Ishikawa (cell line): ENCODE results near the gene ANO4.

Source experiments
- CEBPB ChIP-seq: IDR thresholded peaks from 2 replicates; pipeline ENCODE4 v1.6.1; 2012
- CREB1 ChIP-seq: IDR thresholded peaks from 2 replicates; pipeline ENCODE4 v1.6.1; 2012; ENCODE audit warnings: low read depth
- EGR1 ChIP-seq: IDR thresholded peaks from 2 replicates; pipeline ENCODE4 v1.6.1; 2012
- EP300 ChIP-seq: IDR thresholded peaks from 2 replicates; pipeline ENCODE4 v1.6.1; 2012; ENCODE audit warnings: borderline replicate concordance
- FOXM1 ChIP-seq: IDR thresholded peaks from 2 replicates; pipeline ENCODE4 v1.6.1; 2012; ENCODE audit warnings: low read depth, borderline replicate concordance
- MAX ChIP-seq: IDR thresholded peaks from 2 replicates; pipeline ENCODE4 v1.6.1; 2012
- NFIC ChIP-seq: IDR thresholded peaks from 2 replicates; pipeline ENCODE4 v1.6.1; 2012
- RAD21 ChIP-seq: IDR thresholded peaks from 2 replicates; pipeline ENCODE4 v1.6.1; 2012; ENCODE audit warnings: low read depth
- REST ChIP-seq: IDR thresholded peaks from 2 replicates; pipeline ENCODE4 v1.6.1; 2012; ENCODE audit warnings: low read depth, mild to moderate bottlenecking
- TAF1 ChIP-seq: IDR thresholded peaks from 2 replicates; pipeline ENCODE4 v1.6.1; 2012; ENCODE audit warnings: low read depth, mild to moderate bottlenecking
- TCF12 ChIP-seq: IDR thresholded peaks from 2 replicates; pipeline ENCODE4 v1.6.1; 2012; ENCODE audit warnings: low read depth
- TEAD4 ChIP-seq: IDR thresholded peaks from 2 replicates; pipeline ENCODE4 v1.6.1; 2012
- USF1 ChIP-seq: IDR thresholded peaks from 2 replicates; pipeline ENCODE4 v1.6.1; 2012
- YY1 ChIP-seq: IDR thresholded peaks from 2 replicates; pipeline ENCODE4 v1.6.1; 2012; ENCODE audit warnings: low read depth
- ZBTB7A ChIP-seq: IDR thresholded peaks from 2 replicates; pipeline ENCODE4 v1.6.1; 2012; ENCODE audit warnings: low read depth

Gene ANO4

GRCh38 chr12:100778967-100779590 lies 15.5 kb upstream of the ANO4 start:
- TF ChIP-seq TEAD4 (no peak), RAD21 (no peak), TAF1 (no peak), CEBPB (no peak), ZBTB7A (no peak), FOXM1 (no peak), YY1 (no peak), USF1 (no peak), TCF12 (no peak), NFIC (no peak), MAX (no peak), CREB1 (no peak), REST (no peak), EP300 (no peak), EGR1 (no peak)

- TF ChIP-seq MAX (no peak), REST (no peak), RAD21 (no peak), TCF12 (no peak), USF1 (no peak), FOXM1 (no peak), CEBPB (no peak), EP300 (no peak), ZBTB7A (no peak), TEAD4 (no peak), YY1 (no peak), NFIC (no peak), CREB1 (no peak)
Measured at GRCh38 chr12:100789146-100789545, 5.4 kb upstream of the ANO4 start.

GRCh38 chr12:100789975-100790374 lies 4.6 kb upstream of the ANO4 start:
- no peak for TF ChIP-seq TAF1
- TF ChIP-seq TEAD4, result no peak
- no peak for TF ChIP-seq CEBPB
- no peak for TF ChIP-seq USF1

GRCh38 chr12:100790552-100790951 lies 4.0 kb upstream of the ANO4 start:
- no peak for TF ChIP-seq FOXM1
- TF ChIP-seq CEBPB, result no peak
- TF ChIP-seq TEAD4, result no peak
- no peak for TF ChIP-seq REST
- no peak for TF ChIP-seq NFIC
- no peak for TF ChIP-seq RAD21
- TF ChIP-seq EP300, result no peak
- TF ChIP-seq USF1, result no peak
- TF ChIP-seq TAF1, result no peak
- TF ChIP-seq YY1, result no peak
- no peak for TF ChIP-seq CREB1
- no peak for TF ChIP-seq MAX
